Neural cell (in vitro differentiated cells): ENCODE results near the gene KIAA1549. TPM values are rescaled to one million over a fixed set of nuclear protein-coding genes. Genes with fewer than 3 reads are reported as not detected.

Source experiments
- H2AFZ ChIP-seq: fragments of 200-600, 300-800 bp; sonication (generic), shearing (Covaris generic); 2 replicates; pipeline ENCODE4 v1.6.0; 2014; ENCODE audit warnings: low read depth, mild to moderate bottlenecking, antibody characterized with exemption, low read length, moderate library complexity
- H3F3A ChIP-seq: fragments of 200-600 bp; shearing (Covaris generic); 2 replicates; pipeline ENCODE4 v1.6.1; 2016; ENCODE audit warnings: mild to moderate bottlenecking, moderate library complexity, mixed read lengths, antibody characterized with exemption, low read length; ENCODE audit not compliant: insufficient read depth, poor library complexity, severe bottlenecking
- H3K27ac ChIP-seq: fragments of 200-600, 300-800 bp; sonication (generic), shearing (Covaris generic); 2 replicates; pipeline ENCODE4 v1.5.1; 2014; ENCODE audit warnings: mild to moderate bottlenecking, low read length, moderate library complexity
- H3K27me3 ChIP-seq: fragments of 300-800, 200-600 bp; sonication (generic), shearing (Covaris generic); 2 replicates; pipeline ENCODE4 v1.6.0; 2014; ENCODE audit warnings: mild to moderate bottlenecking, low read depth, low read length, moderate library complexity; ENCODE audit not compliant: insufficient read depth
- H3K36me3 ChIP-seq: fragments of 300-800, 200-600 bp; sonication (generic), shearing (Covaris generic); 2 replicates; pipeline ENCODE4 v1.5.1; 2014; ENCODE audit warnings: mild to moderate bottlenecking, antibody characterized with exemption, low read length, moderate library complexity; ENCODE audit not compliant: insufficient read depth
- H3K4me2 ChIP-seq: fragments of 300-800, 200-600 bp; sonication (generic), shearing (Covaris generic); 2 replicates; pipeline ENCODE4 v1.6.0; 2014; ENCODE audit warnings: mild to moderate bottlenecking, low read length
- H3K4me3 ChIP-seq: fragments of 300-800, 200-600 bp; sonication (generic), shearing (Covaris generic); 2 replicates; pipeline ENCODE4 v1.5.1; 2014; ENCODE audit warnings: mild to moderate bottlenecking, low read length, moderate library complexity
- H3K79me2 ChIP-seq: fragments of 200-600 bp; shearing (Covaris generic); replicated peaks from 2 replicates; pipeline ENCODE4 v1.6.0; 2014; ENCODE audit warnings: mild to moderate bottlenecking, low read length, moderate library complexity; ENCODE audit not compliant: insufficient read depth
- H3K9ac ChIP-seq: fragments of 300-800, 200-600 bp; sonication (generic), shearing (Covaris generic); 2 replicates; pipeline ENCODE4 v1.6.1; 2016; ENCODE audit warnings: mild to moderate bottlenecking, low read length, mixed read lengths
- H3K9me2 ChIP-seq: fragments of 200-600 bp; shearing (Covaris generic); 2 replicates; pipeline ENCODE4 v1.6.1; 2016; ENCODE audit warnings: mild to moderate bottlenecking, low read length, mixed read lengths; ENCODE audit not compliant: insufficient read depth
- H3K9me3 ChIP-seq: fragments of 200-600, 300-800 bp; sonication (generic), shearing (Covaris generic); 2 replicates; pipeline ENCODE4 v1.6.1; 2016; ENCODE audit warnings: mild to moderate bottlenecking, mixed run types, low read length, moderate library complexity, mixed read lengths
- H4K20me1 ChIP-seq: fragments of 200-600 bp; shearing (Covaris generic); 2 replicates; pipeline ENCODE4 v1.6.1; 2016; ENCODE audit warnings: mild to moderate bottlenecking, mixed run types; ENCODE audit not compliant: insufficient read depth
- EP300 ChIP-seq: fragments of 450-650 bp; conservative IDR thresholded peaks from 2 replicates; pipeline ENCODE4 v1.6.1; 2014; ENCODE audit warnings: antibody characterized with exemption, mild to moderate bottlenecking, moderate library complexity; ENCODE audit not compliant: poor library complexity, severe bottlenecking
- EZH2 ChIP-seq: fragments of 200-600, 300-800 bp; shearing (Covaris generic), sonication (generic); IDR thresholded peaks from 2 replicates; pipeline ENCODE4 v1.6.1; 2014; ENCODE audit warnings: antibody characterized with exemption, low read length, borderline replicate concordance, mild to moderate bottlenecking; ENCODE audit not compliant: insufficient read depth, poor library complexity, severe bottlenecking
- MXI1 ChIP-seq: fragments of 450-650 bp; conservative IDR thresholded peaks from 2 replicates; pipeline ENCODE4 v1.6.1; 2014; ENCODE audit warnings: antibody characterized with exemption, mild to moderate bottlenecking; ENCODE audit not compliant: poor library complexity, severe bottlenecking
- POLR2AphosphoS5 ChIP-seq: IDR thresholded peaks from 2 replicates; pipeline ENCODE4 v1.6.1; 2012
- RAD21 ChIP-seq: fragments of 450-650 bp; conservative IDR thresholded peaks from 2 replicates; pipeline ENCODE4 v1.6.1; 2014; ENCODE audit warnings: antibody characterized with exemption, mild to moderate bottlenecking, moderate library complexity
- REST ChIP-seq: IDR thresholded peaks from 2 replicates; pipeline ENCODE4 v1.6.1; 2012; ENCODE audit warnings: borderline replicate concordance
- SMC3 ChIP-seq: fragments of 450-650 bp; conservative IDR thresholded peaks from 2 replicates; pipeline ENCODE4 v1.6.1; 2014; ENCODE audit warnings: antibody characterized with exemption, mild to moderate bottlenecking, moderate library complexity; ENCODE audit not compliant: poor library complexity
- TAF1 ChIP-seq: IDR thresholded peaks from 2 replicates; pipeline ENCODE4 v1.6.1; 2012; ENCODE audit warnings: low read depth
- polyA plus RNA-seq: library from polyadenylated mRNA; depleted of rRNA; stranded (reverse); fragments of >200 nt; gene quantifications from 2 replicates; pipeline ENCODE4 v1.2.3, GENCODE V29; 2014
- TF ChIP-seq, protein P1 (sequence below): fragments of 450-650 bp; IDR thresholded peaks from 2 replicates; pipeline ENCODE4 v1.5.1; 2014; ENCODE audit warnings: antibody characterized with exemption, mild to moderate bottlenecking, moderate library complexity; ENCODE audit not compliant: poor library complexity, severe bottlenecking

Gene KIAA1549
- polyA plus RNA-seq, 1 donor from 2014 or later, result 14.1 TPM

GRCh38 chr7:138866353-138866752, 114.8 kb downstream of the KIAA1549 start:
- Histone ChIP-seq H3K9me3 (no peaks in the 10 kb centered on the region), H4K20me1 (no peaks in the 10 kb centered on the region), H3K4me3 (no peak overlapping the region), H2AFZ (no peak overlapping the region), H3K9ac (no peak overlapping the region), H3K79me2 (no peaks in the 10 kb centered on the region), H3K36me3 (peaks cover 9% of the 10 kb centered on the region), H3K9me2 (no peaks in the 10 kb centered on the region), H3K27me3 (no peaks in the 10 kb centered on the region), H3K4me2 (no peak overlapping the region), H3F3A (no peaks in the 10 kb centered on the region), H3K27ac (no peak overlapping the region)
- TF ChIP-seq SMC3, result no peak
- TF ChIP-seq TAF1, result no peak
- no peak for TF ChIP-seq RAD21
- TF ChIP-seq POLR2AphosphoS5, result no peak
- TF ChIP-seq, protein P1, sequence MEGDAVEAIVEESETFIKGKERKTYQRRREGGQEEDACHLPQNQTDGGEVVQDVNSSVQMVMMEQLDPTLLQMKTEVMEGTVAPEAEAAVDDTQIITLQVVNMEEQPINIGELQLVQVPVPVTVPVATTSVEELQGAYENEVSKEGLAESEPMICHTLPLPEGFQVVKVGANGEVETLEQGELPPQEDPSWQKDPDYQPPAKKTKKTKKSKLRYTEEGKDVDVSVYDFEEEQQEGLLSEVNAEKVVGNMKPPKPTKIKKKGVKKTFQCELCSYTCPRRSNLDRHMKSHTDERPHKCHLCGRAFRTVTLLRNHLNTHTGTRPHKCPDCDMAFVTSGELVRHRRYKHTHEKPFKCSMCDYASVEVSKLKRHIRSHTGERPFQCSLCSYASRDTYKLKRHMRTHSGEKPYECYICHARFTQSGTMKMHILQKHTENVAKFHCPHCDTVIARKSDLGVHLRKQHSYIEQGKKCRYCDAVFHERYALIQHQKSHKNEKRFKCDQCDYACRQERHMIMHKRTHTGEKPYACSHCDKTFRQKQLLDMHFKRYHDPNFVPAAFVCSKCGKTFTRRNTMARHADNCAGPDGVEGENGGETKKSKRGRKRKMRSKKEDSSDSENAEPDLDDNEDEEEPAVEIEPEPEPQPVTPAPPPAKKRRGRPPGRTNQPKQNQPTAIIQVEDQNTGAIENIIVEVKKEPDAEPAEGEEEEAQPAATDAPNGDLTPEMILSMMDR, result no peak
- TF ChIP-seq EZH2, result no peak
- TF ChIP-seq MXI1, result no peak
- no peak for TF ChIP-seq EP300
- no peak for TF ChIP-seq REST

DNA sequence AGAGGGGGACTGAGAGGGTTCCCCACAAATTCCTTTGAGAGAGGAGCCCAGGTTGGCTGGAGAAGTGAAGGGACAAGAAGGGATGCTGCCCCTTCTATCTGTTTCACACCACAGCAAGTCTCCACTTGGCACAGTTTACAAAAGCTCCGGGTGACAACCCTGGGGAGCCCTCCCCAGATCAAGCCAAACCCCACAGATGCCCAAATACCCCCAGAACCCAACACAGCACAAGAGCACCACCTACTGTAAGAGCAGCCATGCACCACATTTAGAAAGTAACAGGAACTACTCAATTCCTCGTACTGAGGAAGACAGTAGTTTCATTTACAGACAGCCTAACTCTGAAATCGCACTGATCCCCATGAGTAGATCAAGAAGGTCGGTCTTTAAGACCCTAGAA, 115.3 kb downstream of the KIAA1549 start:
- H3K4me2 ChIP-seq, result no peak overlapping the region
- no peaks in the 10 kb centered on the region for H3K27me3 ChIP-seq
- no peak for TF ChIP-seq SMC3
- TF ChIP-seq, protein P1, result no peak
- TF ChIP-seq TAF1, result no peak
- H3K27ac ChIP-seq, result no peak overlapping the region
- no peaks in the 10 kb centered on the region for H3K9me3 ChIP-seq
- H3K4me3 ChIP-seq, result no peak overlapping the region
- no peaks in the 10 kb centered on the region for H3K9me2 ChIP-seq
- no peaks in the 10 kb centered on the region for H4K20me1 ChIP-seq
- H3K9ac ChIP-seq, result no peak overlapping the region
- H2AFZ ChIP-seq, result no peak overlapping the region
- H3K79me2 ChIP-seq, result no peaks in the 10 kb centered on the region
- peaks cover 14% of the 10 kb centered on the region for H3K36me3 ChIP-seq
- no peaks in the 10 kb centered on the region for H3F3A ChIP-seq
